Activated CD4-positive, alpha-beta T cell treated with anti-CD3 and anti-CD28 coated beads for 24 hours (primary cell): ENCODE data around the gene TFG.
"Not testable (repeated sequence)": the region's sequence is repeated elsewhere in the genome, so short reads cannot be mapped to it uniquely, and the experiment has no call there.

Experiments used
- DNase-seq, 2 donors: peaks; one replicate each; pipeline ENCODE4 v3.0.0-alpha.2; 2020; ENCODE audit warnings: low read depth in 2 of 2

Gene TFG

GRCh38 chr3:100708989-100709841, at the start of gene TFG:
Gene TFG (plus strand): TSS chr3:100709494. CDS start chr3:100713686, 4,192 bp downstream.
- peak; percentile 94 to 96 for DNase-seq

- DNase-seq: not testable (repeated sequence)
Observed at GRCh38 chr3:100661294-100661693, 48.0 kb upstream of the TFG start.

- DNase-seq: no peak
Observed at GRCh38 chr3:100662113-100662823, 47.0 kb upstream of the TFG start.

GRCh38 chr3:100665230-100665629, 44.1 kb upstream of the TFG start:
- no peak for DNase-seq

- DNase-seq: not testable (repeated sequence)
Observed at GRCh38 chr3:100666699-100667098, 42.6 kb upstream of the TFG start.

GRCh38 chr3:100667316-100667715, 42.0 kb upstream of the TFG start:
- not testable (repeated sequence) for DNase-seq

GRCh38 chr3:100670995-100671394, 38.3 kb upstream of the TFG start:
- not testable (repeated sequence) for DNase-seq

GRCh38 chr3:100681496-100681895, 27.8 kb upstream of the TFG start:
- DNase-seq: no peak

GRCh38 chr3:100682056-100682853, 27.0 kb upstream of the TFG start:
- DNase-seq: no peak

- DNase-seq: no peak
Observed at GRCh38 chr3:100682854-100683760, 26.2 kb upstream of the TFG start.

GRCh38 chr3:100693225-100693624, 16.1 kb upstream of the TFG start:
- DNase-seq: no peak

GRCh38 chr3:100695696-100696095, 13.6 kb upstream of the TFG start:
- no peak for DNase-seq

- no peak for DNase-seq
Observed at GRCh38 chr3:100696161-100696560, 13.1 kb upstream of the TFG start.

- DNase-seq: no peak
Observed at GRCh38 chr3:100697172-100697571, 12.1 kb upstream of the TFG start.

GRCh38 chr3:100697723-100698285, 11.5 kb upstream of the TFG start:
- no peak for DNase-seq

GRCh38 chr3:100698736-100699135, 10.6 kb upstream of the TFG start:
- no peak for DNase-seq

GRCh38 chr3:100700708-100701107, 8.6 kb upstream of the TFG start:
- DNase-seq: no peak

GRCh38 chr3:100702082-100702979, 7.0 kb upstream of the TFG start:
- no peak for DNase-seq

- no peak for DNase-seq
Observed at GRCh38 chr3:100702980-100703345, 6.3 kb upstream of the TFG start.

GRCh38 chr3:100703865-100704264, 5.4 kb upstream of the TFG start:
- no peak for DNase-seq
